ENCODE results near the gene COPB1. TPM values are rescaled to one million over a fixed set of nuclear protein-coding genes. Genes with fewer than 3 reads are reported as not detected.
"Not testable (repeated sequence)": the region's sequence is repeated elsewhere in the genome, so short reads cannot be mapped to it uniquely, and the experiment has no call there.

COPB1 gene
- total and polyA plus RNA-seq, 9 donors: 43.7 to 81.5 (median 73.3) TPM

DNA sequence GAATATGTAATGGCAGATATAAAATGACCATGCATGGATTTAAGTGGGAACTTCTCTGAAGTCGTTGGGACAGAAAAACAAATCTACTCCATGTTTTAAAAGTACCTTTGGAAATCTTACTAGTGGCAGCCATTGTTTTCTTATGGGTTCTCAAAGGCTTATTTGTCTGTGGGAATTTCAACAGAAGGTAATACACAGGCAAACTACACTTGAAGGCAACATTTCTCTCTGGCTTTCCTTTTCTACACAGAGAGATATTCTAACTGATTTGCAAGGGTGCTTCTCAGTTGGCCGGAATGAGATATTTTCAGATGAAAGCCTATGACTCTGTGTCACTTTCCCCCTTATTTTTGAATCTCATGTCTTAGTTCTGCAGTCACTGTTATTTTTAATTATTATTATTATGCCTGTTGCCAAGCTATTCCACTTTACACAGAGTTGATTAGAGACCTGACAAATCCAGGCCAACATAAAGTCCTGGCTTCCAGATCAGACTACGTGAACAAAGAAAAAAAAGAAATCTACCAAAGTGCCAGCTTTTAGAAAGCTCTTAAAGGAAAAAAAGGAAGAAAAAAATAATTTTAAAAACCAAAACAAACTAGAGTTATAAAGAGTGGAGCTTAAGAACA lies 39.4 kb upstream of the COPB1 start:
- no peak for DNase-seq
- no peaks in the 10 kb centered on the region for H3K36me3 ChIP-seq
- intact Hi-C loops (cut with DNase I): loop anchor here in 1 of 4 donors (10.0 kb wide), 1 partner anchor 366 kb away; no protein-coding TSS in a partner anchor
- peaks cover 2% of the 10 kb centered on the region for H3K4me1 ChIP-seq (ENCODE audit: insufficient read depth)
- no peaks in the 10 kb centered on the region for H3K9me3 ChIP-seq
- H3K4me3 ChIP-seq: no peak overlapping the region
- H3K27me3 ChIP-seq: no peaks in the 10 kb centered on the region
- TF ChIP-seq EP300 (IDR thresholded peaks at IDR 0.05): no peak
- TF ChIP-seq, protein P1, sequence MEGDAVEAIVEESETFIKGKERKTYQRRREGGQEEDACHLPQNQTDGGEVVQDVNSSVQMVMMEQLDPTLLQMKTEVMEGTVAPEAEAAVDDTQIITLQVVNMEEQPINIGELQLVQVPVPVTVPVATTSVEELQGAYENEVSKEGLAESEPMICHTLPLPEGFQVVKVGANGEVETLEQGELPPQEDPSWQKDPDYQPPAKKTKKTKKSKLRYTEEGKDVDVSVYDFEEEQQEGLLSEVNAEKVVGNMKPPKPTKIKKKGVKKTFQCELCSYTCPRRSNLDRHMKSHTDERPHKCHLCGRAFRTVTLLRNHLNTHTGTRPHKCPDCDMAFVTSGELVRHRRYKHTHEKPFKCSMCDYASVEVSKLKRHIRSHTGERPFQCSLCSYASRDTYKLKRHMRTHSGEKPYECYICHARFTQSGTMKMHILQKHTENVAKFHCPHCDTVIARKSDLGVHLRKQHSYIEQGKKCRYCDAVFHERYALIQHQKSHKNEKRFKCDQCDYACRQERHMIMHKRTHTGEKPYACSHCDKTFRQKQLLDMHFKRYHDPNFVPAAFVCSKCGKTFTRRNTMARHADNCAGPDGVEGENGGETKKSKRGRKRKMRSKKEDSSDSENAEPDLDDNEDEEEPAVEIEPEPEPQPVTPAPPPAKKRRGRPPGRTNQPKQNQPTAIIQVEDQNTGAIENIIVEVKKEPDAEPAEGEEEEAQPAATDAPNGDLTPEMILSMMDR (IDR thresholded peaks at IDR 0.05): no peak
- TF ChIP-seq POLR2A (IDR thresholded peaks at IDR 0.05): no peak
- 82 to 85% (median 85%) methylated on average over 3 of the region's 3 CpGs for WGBS, 3 donors
- no peak overlapping the region for H3K27ac ChIP-seq

DNA sequence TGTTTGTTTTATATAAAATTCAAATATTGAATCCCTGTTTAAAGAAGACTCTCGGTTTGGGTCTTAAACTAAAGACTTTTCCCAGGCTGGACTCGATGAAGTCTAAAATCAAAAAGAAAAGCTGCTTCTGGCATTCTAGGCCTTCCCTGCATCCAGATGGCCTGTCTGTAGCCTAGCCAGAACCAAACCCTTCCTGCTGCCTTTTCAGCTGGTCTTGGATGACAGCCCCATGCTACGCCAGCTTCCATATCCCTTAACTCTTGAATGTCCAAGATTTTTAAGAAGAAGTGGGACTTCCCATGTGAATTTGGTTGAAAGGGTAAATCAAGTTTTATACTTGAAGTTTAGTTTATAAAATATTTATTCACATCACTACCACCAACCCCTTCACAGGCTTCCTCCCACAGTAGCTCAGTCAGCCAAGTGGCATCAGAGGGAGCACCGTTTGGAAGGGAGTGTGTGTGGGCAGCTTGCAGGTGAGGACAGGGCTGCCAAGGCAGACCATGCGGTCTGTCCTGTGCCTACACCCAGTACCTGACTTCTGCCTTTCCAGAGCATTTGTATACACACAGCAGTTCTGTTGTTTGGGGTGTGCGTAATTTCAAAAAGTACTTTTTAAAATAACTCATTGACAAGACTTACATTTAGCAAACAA lies 38.8 kb upstream of the COPB1 start:
- WGBS, 3 donors: 64 to 66% (median 64%) methylated on average over 6 of the region's 6 CpGs
- intact Hi-C loops (cut with DNase I): loop anchor here in 1 of 4 donors (10.0 kb wide), 1 partner anchor 366 kb away; no protein-coding TSS in a partner anchor
- Histone ChIP-seq H3K27ac (no peak overlapping the region), H3K4me3 (no peak overlapping the region), H3K9me3 (no peaks in the 10 kb centered on the region), H3K36me3 (no peaks in the 10 kb centered on the region), H3K27me3 (no peaks in the 10 kb centered on the region), H3K4me1 (ENCODE audit: insufficient read depth) (peaks cover 2% of the 10 kb centered on the region)
- TF ChIP-seq EP300 (IDR thresholded peaks at IDR 0.05): no peak
- no peak for TF ChIP-seq POLR2A (IDR thresholded peaks at IDR 0.05)
- TF ChIP-seq, protein P1 (IDR thresholded peaks at IDR 0.05): no peak
- no peak for DNase-seq

DNA sequence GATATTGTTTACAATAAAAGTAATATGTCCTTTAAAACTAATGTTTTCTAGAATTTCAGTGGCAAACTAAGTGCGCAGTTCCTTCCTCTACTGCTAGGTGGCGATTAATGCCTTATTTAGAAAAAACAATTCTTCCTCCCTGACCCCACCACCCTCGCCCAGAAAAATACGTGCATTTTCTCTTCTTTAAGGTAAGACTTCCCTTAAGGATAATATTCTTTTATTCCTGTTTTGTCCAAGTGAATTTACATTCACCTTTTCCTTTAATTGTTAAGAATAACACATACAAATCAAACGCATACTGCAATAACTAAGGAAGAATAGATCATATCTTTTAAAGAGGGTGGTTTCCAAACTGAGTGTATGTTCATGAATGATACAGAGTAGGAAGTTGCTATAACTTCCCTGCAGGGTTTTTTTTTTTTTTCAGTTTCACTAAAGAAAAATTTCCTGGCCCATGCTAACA lies 37.6 kb upstream of the COPB1 start:
- DNase-seq: peak in 1 of 5 donors; percentile 22
- WGBS, 3 donors: 12 to 17% (median 13%) methylated on average over 5 of the region's 5 CpGs
- intact Hi-C loops (cut with DNase I): loop anchor here in 1 of 4 donors (10.0 kb wide), 1 partner anchor 368 kb away; no protein-coding TSS in a partner anchor
- H3K27ac ChIP-seq: no peak overlapping the region
- H3K4me3 ChIP-seq: no peak overlapping the region
- H3K27me3 ChIP-seq: no peaks in the 10 kb centered on the region
- peaks cover 2% of the 10 kb centered on the region for H3K4me1 ChIP-seq (ENCODE audit: insufficient read depth)
- TF ChIP-seq EP300 (IDR thresholded peaks at IDR 0.05): no peak
- TF ChIP-seq, protein P1 (IDR thresholded peaks at IDR 0.05): peak in 2 of 3 donors; percentile 44 to 46
- TF ChIP-seq POLR2A (IDR thresholded peaks at IDR 0.05): no peak
- H3K9me3 ChIP-seq: no peaks in the 10 kb centered on the region
- no peaks in the 10 kb centered on the region for H3K36me3 ChIP-seq

DNA sequence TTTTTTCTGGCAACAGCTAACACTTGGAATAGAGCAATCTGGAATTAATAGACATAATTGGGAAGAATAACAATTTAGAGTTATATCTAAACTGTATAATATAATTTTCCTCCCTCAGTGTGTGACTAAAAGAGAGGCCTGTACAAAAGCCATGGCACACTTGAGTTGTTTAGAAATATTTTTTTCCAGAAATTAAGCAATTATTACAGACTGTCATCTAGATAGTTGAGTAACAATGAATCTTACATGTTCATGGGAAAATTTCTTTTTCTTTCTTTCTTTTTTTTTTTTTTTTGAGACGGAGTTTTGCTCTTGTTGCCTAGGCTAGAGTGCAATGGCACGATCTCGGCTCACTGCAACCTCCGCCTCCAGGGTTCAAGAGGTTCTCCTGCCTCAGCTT lies 35.6 kb upstream of the COPB1 start:
- 93 to 94% (median 93%) methylated on average over 4 of the region's 4 CpGs for WGBS, 3 donors
- intact Hi-C loops (cut with DNase I): loop anchor here in 1 of 4 donors (10.0 kb wide), 1 partner anchor 370 kb away; no protein-coding TSS in a partner anchor
- not testable (repeated sequence) for DNase-seq; H3K27me3 ChIP-seq; H3K36me3 ChIP-seq; H3K9me3 ChIP-seq; H3K4me1 ChIP-seq (ENCODE audit: insufficient read depth); H3K4me3 ChIP-seq; H3K27ac ChIP-seq

Measured in ovary (tissue), 9 donors.